Smooth muscle cell (in vitro differentiated cells): ENCODE results near the gene NR2F6. TPM values are rescaled to one million over a fixed set of nuclear protein-coding genes. Genes with fewer than 3 reads are reported as not detected.

Experiments
- DNase-seq: peaks from one replicate; lab custom pipeline; 2025; ENCODE audit not compliant: unreplicated experiment; lab: John Stamatoyannopoulos, UW
- H2AFZ ChIP-seq: fragments of 200-600 bp; sonication (generic); 2 replicates; pipeline ENCODE4 v1.6.0; 2016; ENCODE audit warnings: antibody characterized with exemption, low read depth, mild to moderate bottlenecking
- H3F3A ChIP-seq: fragments of 200-600 bp; sonication (generic); 2 replicates; pipeline ENCODE4 v1.6.0; 2017; ENCODE audit warnings: antibody characterized with exemption, low read depth
- H3K27ac ChIP-seq: fragments of 200-600 bp; sonication (generic); 2 replicates; pipeline ENCODE4 v1.5.1; 2016; ENCODE audit warnings: low read depth, mild to moderate bottlenecking
- H3K27me3 ChIP-seq: fragments of 200-600 bp; sonication (generic); 2 replicates; pipeline ENCODE4 v1.6.1; 2016; ENCODE audit warnings: low read depth, mild to moderate bottlenecking
- H3K36me3 ChIP-seq: fragments of 200-600 bp; sonication (generic); 2 replicates; pipeline ENCODE4 v1.5.1; 2016; ENCODE audit warnings: low read depth
- H3K4me1 ChIP-seq: fragments of 200-600 bp; sonication (generic); 2 replicates; pipeline ENCODE4 v1.5.1; 2016; ENCODE audit warnings: low read depth
- H3K4me2 ChIP-seq: fragments of 200-600 bp; sonication (generic); 2 replicates; pipeline ENCODE4 v1.6.0; 2016; ENCODE audit warnings: mild to moderate bottlenecking
- H3K4me3 ChIP-seq: fragments of 200-600 bp; sonication (generic); 2 replicates; pipeline ENCODE4 v1.5.1; 2016; ENCODE audit warnings: mild to moderate bottlenecking
- H3K79me2 ChIP-seq: fragments of 200-600 bp; sonication (generic); 2 replicates; pipeline ENCODE4 v1.6.0; 2016; ENCODE audit warnings: low read depth, mild to moderate bottlenecking
- H3K9ac ChIP-seq: fragments of 200-600 bp; sonication (generic); 2 replicates; pipeline ENCODE4 v1.6.0; 2016; ENCODE audit warnings: low read depth
- H3K9me3 ChIP-seq: fragments of 200-600 bp; sonication (generic); replicated peaks from 2 replicates; pipeline ENCODE4 v1.5.1; 2016; ENCODE audit warnings: low read depth
- H4K20me1 ChIP-seq: fragments of 200-600 bp; sonication (generic); 2 replicates; pipeline ENCODE4 v1.6.0; 2016; ENCODE audit warnings: low read depth
- WGBS: methylation state at CpG from one replicate; pipeline ENCODE4 v1.1.7; 2016; ENCODE audit warnings: low lambda C conversion rate; 5-methylcytosine and 5-hydroxymethylcytosine counted together
- polyA plus RNA-seq: library from polyadenylated mRNA; unstranded; fragments of >200 nt; fragmentation: Nextera tagmentation; extraction: Ambion mirVana; gene quantifications from 2 replicates; pipeline ENCODE4 v1.2.1, GENCODE V29; 2016
- total RNA-seq: library from RNA; depleted of rRNA; stranded (reverse); fragments of >200 nt; gene quantifications from 2 replicates; pipeline ENCODE4 v1.2.3, GENCODE V29; 2014
- TF ChIP-seq, protein P1 (sequence below): fragments of 200-600 bp; sonication (generic); IDR thresholded peaks from 2 replicates; pipeline ENCODE4 v1.5.1; 2017; ENCODE audit warnings: borderline replicate concordance, mild to moderate bottlenecking, antibody characterized with exemption; ENCODE audit not compliant: insufficient read depth, poor library complexity, severe bottlenecking

The NR2F6 gene
- total and polyA plus RNA-seq, 2 experiments from 2014 or later: 57.4 to 104 TPM

DNA sequence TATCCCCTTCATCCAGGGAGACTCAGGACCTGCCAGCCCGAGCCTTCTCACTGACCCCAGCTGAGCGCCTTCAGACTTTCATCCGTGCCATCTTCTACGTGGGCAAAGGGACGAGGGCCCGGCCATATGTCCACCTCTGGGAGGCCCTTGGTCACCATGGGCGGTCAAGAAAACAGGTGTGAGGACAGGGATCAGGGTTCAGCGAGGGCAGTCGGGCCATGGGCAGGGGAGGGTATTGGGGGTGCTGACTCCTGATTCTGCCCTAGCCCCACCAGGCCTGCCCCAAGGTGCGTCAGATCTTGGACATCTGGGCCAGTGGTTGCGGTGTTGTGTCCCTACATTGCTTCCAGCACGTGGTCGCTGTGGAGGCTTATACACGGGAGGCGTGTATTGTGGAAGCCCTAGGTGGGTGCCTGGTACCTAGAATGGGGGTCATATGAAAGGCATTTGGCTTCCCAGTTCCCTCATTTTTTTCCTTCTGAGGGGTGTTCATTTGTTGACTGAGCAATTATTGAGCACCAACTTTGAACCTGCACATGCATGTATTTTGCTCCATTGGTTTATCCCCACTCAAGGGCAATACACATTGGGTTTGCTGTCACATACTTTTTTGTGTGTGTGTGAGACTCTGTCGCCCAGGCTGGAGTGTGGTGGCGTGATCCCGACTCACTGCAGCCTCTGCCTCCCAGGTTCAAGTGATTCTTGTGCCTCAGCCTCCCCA, 39.9 kb upstream of the NR2F6 start:
- Histone ChIP-seq H3F3A (no peaks in the 10 kb centered on the region), H3K9ac (no peak overlapping the region), H3K4me2 (no peak overlapping the region), H3K4me3 (no peak overlapping the region), H3K79me2 (no peaks in the 10 kb centered on the region), H3K27ac (no peak overlapping the region), H3K4me1 (no peaks in the 10 kb centered on the region), H3K36me3 (no peaks in the 10 kb centered on the region), H2AFZ (no peak overlapping the region), H4K20me1 (no peaks in the 10 kb centered on the region), H3K9me3 (no peaks in the 10 kb centered on the region), H3K27me3 (no peaks in the 10 kb centered on the region)
- no peak for DNase-seq
- TF ChIP-seq, protein P1, sequence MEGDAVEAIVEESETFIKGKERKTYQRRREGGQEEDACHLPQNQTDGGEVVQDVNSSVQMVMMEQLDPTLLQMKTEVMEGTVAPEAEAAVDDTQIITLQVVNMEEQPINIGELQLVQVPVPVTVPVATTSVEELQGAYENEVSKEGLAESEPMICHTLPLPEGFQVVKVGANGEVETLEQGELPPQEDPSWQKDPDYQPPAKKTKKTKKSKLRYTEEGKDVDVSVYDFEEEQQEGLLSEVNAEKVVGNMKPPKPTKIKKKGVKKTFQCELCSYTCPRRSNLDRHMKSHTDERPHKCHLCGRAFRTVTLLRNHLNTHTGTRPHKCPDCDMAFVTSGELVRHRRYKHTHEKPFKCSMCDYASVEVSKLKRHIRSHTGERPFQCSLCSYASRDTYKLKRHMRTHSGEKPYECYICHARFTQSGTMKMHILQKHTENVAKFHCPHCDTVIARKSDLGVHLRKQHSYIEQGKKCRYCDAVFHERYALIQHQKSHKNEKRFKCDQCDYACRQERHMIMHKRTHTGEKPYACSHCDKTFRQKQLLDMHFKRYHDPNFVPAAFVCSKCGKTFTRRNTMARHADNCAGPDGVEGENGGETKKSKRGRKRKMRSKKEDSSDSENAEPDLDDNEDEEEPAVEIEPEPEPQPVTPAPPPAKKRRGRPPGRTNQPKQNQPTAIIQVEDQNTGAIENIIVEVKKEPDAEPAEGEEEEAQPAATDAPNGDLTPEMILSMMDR: no peak
- WGBS: 91% methylated on average over 18 of the region's 18 CpGs

DNA sequence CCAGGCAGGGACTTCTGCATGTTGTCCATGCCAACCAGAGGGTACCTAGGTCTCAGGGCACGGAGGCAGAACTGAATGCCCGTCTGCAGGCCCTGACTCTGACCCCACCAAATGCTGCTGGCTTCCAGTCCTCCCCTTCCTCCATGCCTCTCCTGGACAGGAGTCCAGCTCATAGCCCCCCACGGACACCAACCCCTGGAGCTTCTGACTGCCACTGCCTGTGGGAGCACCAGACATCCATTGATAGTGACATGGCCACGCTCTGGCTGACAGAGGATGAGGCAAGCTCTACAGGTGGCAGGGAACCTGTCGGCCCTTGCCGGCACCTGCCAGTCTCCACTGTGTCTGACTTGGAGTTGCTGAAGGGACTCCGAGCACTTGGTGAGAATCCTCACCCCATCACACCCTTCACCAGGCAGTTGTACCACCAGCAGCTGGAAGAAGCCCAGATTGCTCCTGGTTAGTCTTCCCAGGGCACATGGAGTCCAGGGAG, 37.8 kb upstream of the NR2F6 start:
- no peaks in the 10 kb centered on the region for H3K36me3 ChIP-seq
- 88% methylated on average over 7 of the region's 7 CpGs for WGBS
- no peak overlapping the region for H2AFZ ChIP-seq
- H3K79me2 ChIP-seq: no peaks in the 10 kb centered on the region
- no peaks in the 10 kb centered on the region for H3K4me1 ChIP-seq
- no peak overlapping the region for H3K9ac ChIP-seq
- H4K20me1 ChIP-seq: no peaks in the 10 kb centered on the region
- H3K4me2 ChIP-seq: no peak overlapping the region
- H3F3A ChIP-seq: no peaks in the 10 kb centered on the region
- no peak for DNase-seq
- no peaks in the 10 kb centered on the region for H3K9me3 ChIP-seq
- H3K27ac ChIP-seq: no peak overlapping the region
- no peak overlapping the region for H3K4me3 ChIP-seq
- H3K27me3 ChIP-seq: no peaks in the 10 kb centered on the region
- TF ChIP-seq, protein P1: no peak

DNA sequence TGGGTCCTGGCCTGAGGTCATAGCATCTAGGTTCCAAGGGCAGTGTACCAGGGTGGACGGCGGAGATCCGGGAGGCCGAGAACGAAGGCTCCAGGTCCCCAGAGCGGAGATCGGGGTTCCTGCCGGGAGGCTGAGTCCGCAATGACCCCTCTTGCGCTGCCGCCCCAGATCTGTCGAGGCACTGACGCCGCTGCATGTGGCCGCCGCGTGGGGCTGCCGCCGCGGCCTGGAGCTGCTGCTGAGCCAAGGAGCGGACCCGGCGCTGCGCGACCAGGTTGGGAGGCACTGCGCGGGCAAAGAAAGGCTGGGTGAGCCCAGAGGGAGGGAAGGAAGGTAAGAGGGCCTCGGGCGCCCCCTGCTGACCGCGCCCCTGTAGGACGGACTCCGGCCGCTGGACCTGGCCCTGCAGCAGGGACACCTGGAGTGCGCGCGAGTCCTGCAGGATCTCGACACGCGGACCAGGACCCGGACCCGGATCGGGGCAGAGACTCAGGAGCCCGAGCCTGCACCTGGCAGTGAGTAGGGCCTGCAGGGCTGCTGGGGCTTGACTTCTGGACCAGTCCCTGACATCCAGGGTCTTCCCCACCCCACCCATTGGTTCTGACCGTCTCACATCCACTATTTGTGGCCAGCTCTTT, 36.9 kb upstream of the NR2F6 start:
- no peaks in the 10 kb centered on the region for H4K20me1 ChIP-seq
- no peaks in the 10 kb centered on the region for H3F3A ChIP-seq
- no peaks in the 10 kb centered on the region for H3K36me3 ChIP-seq
- no peak overlapping the region for H3K9ac ChIP-seq
- H2AFZ ChIP-seq: peak overlapping the region; percentile 61
- TF ChIP-seq, protein P1: peak; percentile 96
- DNase-seq: peak; percentile 64
- no peaks in the 10 kb centered on the region for H3K79me2 ChIP-seq
- no peaks in the 10 kb centered on the region for H3K4me1 ChIP-seq
- no peaks in the 10 kb centered on the region for H3K9me3 ChIP-seq
- H3K27me3 ChIP-seq: no peaks in the 10 kb centered on the region
- no peak overlapping the region for H3K27ac ChIP-seq
- 9% methylated on average over 41 of the region's 45 CpGs for WGBS
- peak overlapping the region; percentile 40 for H3K4me3 ChIP-seq
- H3K4me2 ChIP-seq: peak overlapping the region; percentile 88
